Measurements from ENCODE around the gene PCCB. TPM values are rescaled to one million over a fixed set of nuclear protein-coding genes. Genes with fewer than 3 reads are reported as not detected.
A peak's percentile ranks its signal among the peaks of the same experiment; 100 is the strongest.

PCCB gene
- total RNA-seq, 2 experiments from 2014 or later: 39.7 to 51.5 TPM

GRCh38 chr3:136249593-136249992 is 547 bp upstream of the PCCB start:
- Histone ChIP-seq H3K9me3 (ENCODE audit: low read length) (no peaks in the 10 kb centered on the region), H3K4me2 (ENCODE audit: low read length) (peak overlapping the region; percentile 87), H3K4me1 (ENCODE audit: insufficient read depth, low read length, poor library complexity, severe bottlenecking) (peaks cover 68% of the 10 kb centered on the region), H3K27ac (ENCODE audit: low read depth, low read length, poor library complexity, severe bottlenecking) (peak overlapping the region; percentile 83), H3K4me3 (ENCODE audit: low read depth, low read length, poor library complexity, severe bottlenecking) (peak overlapping the region; percentile 71), H3K36me3 (ENCODE audit: insufficient read depth, low read length) (no peaks in the 10 kb centered on the region), H3K79me2 (ENCODE audit: insufficient read depth, low read depth, low read length) (peaks cover 22% of the 10 kb centered on the region; the same call in 1 of the 2 replicates), H3K9me2 (ENCODE audit: insufficient read depth, low read length) (no peaks in the 10 kb centered on the region), H2AFZ (ENCODE audit: low read length) (peak overlapping the region; percentile 50; the same call in 1 of the 2 replicates), H4K20me1 (ENCODE audit: insufficient read depth, low read length) (no peaks in the 10 kb centered on the region)
- BruUV-seq (replicated peaks): no TSS peak
- peak; percentile 70 for DNase-seq (ENCODE audit: low spot score)
- CTCF ChIA-PET (ENCODE audit: unreplicated experiment): interaction anchor here (0.6 to 1.9 kb wide), 2 partner anchors 53 to 488 kb away, joined by 3 to 7 read pairs; partner anchors contain the start of gene MSL2
- POLR2A ChIA-PET: interaction anchor here (0.6 to 6.6 kb wide), 9 partner anchors 9 to 634 kb away, joined by 3 to 73 read pairs (median 6); partner anchors contain the start of gene MSL2
- intact Hi-C loops (cut with micrococcal nuclease; ENCODE audit: unreplicated experiment): loop anchor here (5.0 kb wide), 1 partner anchor 172 kb away; no protein-coding TSS in a partner anchor
- TF ChIP-seq EZH2phosphoT487 (IDR thresholded peaks at IDR 0.05; ENCODE audit: borderline replicate concordance, low read depth, low read length): no peak

DNA sequence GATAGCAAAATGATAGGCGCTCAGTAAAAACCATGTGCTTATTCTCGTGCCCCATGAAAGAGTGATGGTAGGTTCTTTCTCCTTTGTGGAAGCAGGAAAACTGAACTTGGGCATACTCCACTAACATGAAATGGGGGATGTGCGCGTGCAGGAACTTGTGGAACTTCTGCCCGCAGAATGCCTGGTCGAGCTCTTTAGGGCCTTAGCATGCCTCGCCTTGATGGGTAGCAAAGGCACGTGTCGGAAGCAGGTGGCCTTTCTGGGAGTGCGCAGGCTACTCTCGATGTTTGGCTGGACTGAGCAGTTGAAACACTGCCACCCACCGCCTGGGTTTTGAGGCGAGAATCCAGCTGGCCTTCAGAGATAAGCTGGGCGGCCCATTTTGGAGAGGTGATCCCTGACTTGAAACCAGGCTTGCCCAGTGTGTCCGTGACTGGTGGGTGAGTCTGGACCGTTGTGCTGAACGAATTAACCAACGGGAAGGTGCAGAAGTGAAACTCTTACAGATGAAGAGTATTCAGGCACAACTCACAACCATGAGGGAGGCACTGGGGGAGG is 842 bp downstream of the PCCB start:
- CTCF ChIA-PET (ENCODE audit: unreplicated experiment): interaction anchor here (0.9 to 1.9 kb wide), 3 partner anchors 54 to 611 kb away, joined by 3 to 7 read pairs (median 3); partner anchors contain the start of genes MSL2 and NCK1
- BruUV-seq (replicated peaks): TSS peak; percentile 79
- H3K9me3 ChIP-seq (ENCODE audit: low read length): no peaks in the 10 kb centered on the region
- peaks cover 8% of the 10 kb centered on the region for H3K36me3 ChIP-seq (ENCODE audit: insufficient read depth, low read length)
- POLR2A ChIA-PET: interaction anchor here (0.5 to 6.6 kb wide), 8 partner anchors 11 to 501 kb away, joined by 3 to 73 read pairs (median 4); partner anchors contain the start of genes MSL2 and STAG1
- H3K4me3 ChIP-seq (ENCODE audit: low read depth, low read length, poor library complexity, severe bottlenecking): peak overlapping the region; percentile 71
- H3K4me1 ChIP-seq (ENCODE audit: insufficient read depth, low read length, poor library complexity, severe bottlenecking): peaks cover 54% of the 10 kb centered on the region
- TF ChIP-seq CTCF (conservative IDR thresholded peaks at IDR 0.05; ENCODE audit: low read length) (no peak), EZH2phosphoT487 (IDR thresholded peaks at IDR 0.05; ENCODE audit: borderline replicate concordance, low read depth, low read length) (no peak)
- peaks cover 22% of the 10 kb centered on the region; the same call in 1 of the 2 replicates for H3K79me2 ChIP-seq (ENCODE audit: insufficient read depth, low read depth, low read length)
- H3K27ac ChIP-seq (ENCODE audit: low read depth, low read length, poor library complexity, severe bottlenecking): peak overlapping the region; percentile 83
- peak; percentile 31 for DNase-seq (ENCODE audit: low spot score)
- H4K20me1 ChIP-seq (ENCODE audit: insufficient read depth, low read length): no peaks in the 10 kb centered on the region
- no peaks in the 10 kb centered on the region for H3K9me2 ChIP-seq (ENCODE audit: insufficient read depth, low read length)
- intact Hi-C loops (cut with micrococcal nuclease; ENCODE audit: unreplicated experiment): loop anchor here (1.0 kb wide), 2 partner anchors 56 to 502 kb away; no protein-coding TSS in a partner anchor
- peak overlapping the region; percentile 67 for H2AFZ ChIP-seq (ENCODE audit: low read length)
- H3K4me2 ChIP-seq (ENCODE audit: low read length): peak overlapping the region; percentile 87

- peak overlapping the region; percentile 67; the same call in 1 of the 2 replicates for H2AFZ ChIP-seq (ENCODE audit: low read length)
Measured at GRCh38 chr3:136251511-136251910, 1.4 kb downstream of the PCCB start.

More at GRCh38 chr3:136251511-136251910, 1.4 kb downstream of the PCCB start:
- DNase-seq (ENCODE audit: low spot score): peak; percentile 21
- ChIA-PET POLR2A (interaction anchor here (1.2 to 6.6 kb wide), 5 partner anchors 11 to 55 kb away, joined by 3 to 73 read pairs (median 4); partner anchors contain the start of gene MSL2), CTCF (ENCODE audit: unreplicated experiment) (interaction anchor here (1.0 to 1.9 kb wide), 2 partner anchors 55 to 58 kb away, joined by 3 to 7 read pairs; partner anchors contain the start of gene MSL2)
- Histone ChIP-seq H3K27ac (ENCODE audit: low read depth, low read length, poor library complexity, severe bottlenecking) (peak overlapping the region; percentile 83), H3K9me2 (ENCODE audit: insufficient read depth, low read length) (no peaks in the 10 kb centered on the region), H3K4me1 (ENCODE audit: insufficient read depth, low read length, poor library complexity, severe bottlenecking) (peaks cover 49% of the 10 kb centered on the region), H3K79me2 (ENCODE audit: insufficient read depth, low read depth, low read length) (peaks cover 22% of the 10 kb centered on the region; the same call in 1 of the 2 replicates), H3K9me3 (ENCODE audit: low read length) (no peaks in the 10 kb centered on the region), H4K20me1 (ENCODE audit: insufficient read depth, low read length) (no peaks in the 10 kb centered on the region), H3K4me2 (ENCODE audit: low read length) (peak overlapping the region; percentile 87), H3K4me3 (ENCODE audit: low read depth, low read length, poor library complexity, severe bottlenecking) (peak overlapping the region; percentile 71), H3K36me3 (ENCODE audit: insufficient read depth, low read length) (peaks cover 13% of the 10 kb centered on the region)
- intact Hi-C loops (cut with micrococcal nuclease; ENCODE audit: unreplicated experiment): no loop called here
- BruUV-seq (replicated peaks): no TSS peak
- TF ChIP-seq EZH2phosphoT487 (IDR thresholded peaks at IDR 0.05; ENCODE audit: borderline replicate concordance, low read depth, low read length) (no peak), CTCF (conservative IDR thresholded peaks at IDR 0.05; ENCODE audit: low read length) (no peak)
